Ascending aorta (tissue), 2 donors: ENCODE results near the gene PPP2R5D. TPM values are rescaled to one million over a fixed set of nuclear protein-coding genes. Genes with fewer than 3 reads are reported as not detected.

ENCODE experiments used
- DNase-seq, 2 donors: peaks; one replicate each; pipeline ENCODE4 v3.0.0-alpha.2; 2019; ENCODE audit warnings: low spot score in 2 of 2
- H3K27ac ChIP-seq, 2 donors: fragments of 200-600 bp; sonication (generic); one replicate each; pipeline ENCODE4 v1.5.1; 2016 to 2017; ENCODE audit warnings: mild to moderate bottlenecking in 1 of 2
- H3K27me3 ChIP-seq: fragments of 200-600 bp; sonication (generic); one replicate; pipeline ENCODE4 v1.5.1; 2017
- H3K36me3 ChIP-seq, 2 donors: fragments of 200-600 bp; sonication (generic); one replicate each; pipeline ENCODE4 v1.5.1; 2016
- H3K4me1 ChIP-seq, 2 donors: fragments of 200-600 bp; sonication (generic); one replicate each; pipeline ENCODE4 v1.5.1; 2016 to 2017; ENCODE audit warnings: mild to moderate bottlenecking in 1 of 2
- H3K4me3 ChIP-seq, 2 donors: fragments of 200-600 bp; sonication (generic); one replicate each; pipeline ENCODE4 v1.5.1; 2016 to 2017; ENCODE audit warnings: mild to moderate bottlenecking in 1 of 2
- H3K9me3 ChIP-seq, 2 donors: fragments of 200-600 bp; sonication (generic); one replicate each; pipeline ENCODE4 v1.5.1; 2016
- intact Hi-C: fragments of 100-400 bp; cut with DNase I; formaldehyde crosslinking; loops from one replicate; pipeline ENCODE4 v1.15.1; 2023
- total RNA-seq: library from RNA; depleted of rRNA; stranded (reverse); fragments of >200 nt; gene quantifications from one replicate; pipeline ENCODE4 v1.1.0, GENCODE V29; 2016
- TF ChIP-seq, protein P1 (sequence below), 3 experiments: fragments of 200-600 bp in 2 of 3; fragments of 450-650 bp in 1 of 3; sonication (generic) in 2 of 3; IDR thresholded peaks; one replicate each; pipeline ENCODE4 v1.5.1; 2016 to 2019; ENCODE audit warnings: antibody characterized with exemption in 3 of 3, mild to moderate bottlenecking in 1 of 3, moderate library complexity in 1 of 3

PPP2R5D gene
- total RNA-seq, 1 donor from 2014 or later = 27.7 TPM

DNA sequence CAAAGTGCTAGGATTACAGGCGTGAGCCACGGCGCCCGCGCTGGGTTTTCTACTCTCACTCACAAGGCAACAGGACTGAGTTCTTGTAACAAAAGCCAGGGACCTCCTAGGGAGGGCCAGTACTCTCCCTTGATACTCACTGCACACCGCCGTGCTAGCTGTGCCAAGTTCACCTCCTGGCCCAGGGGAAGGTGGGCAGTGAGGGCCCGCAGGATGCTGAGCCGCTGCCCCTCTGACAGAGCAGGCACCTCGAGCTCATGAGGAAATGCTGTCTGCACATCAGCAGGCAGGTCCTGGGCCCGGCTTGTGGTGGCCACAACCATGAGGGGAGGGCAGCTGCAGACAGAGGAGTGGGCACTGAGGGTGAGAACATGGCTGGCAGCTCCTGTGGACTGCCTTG is 17.1 kb upstream of the PPP2R5D start:
- DNase-seq = no peak
- TF ChIP-seq, protein P1, sequence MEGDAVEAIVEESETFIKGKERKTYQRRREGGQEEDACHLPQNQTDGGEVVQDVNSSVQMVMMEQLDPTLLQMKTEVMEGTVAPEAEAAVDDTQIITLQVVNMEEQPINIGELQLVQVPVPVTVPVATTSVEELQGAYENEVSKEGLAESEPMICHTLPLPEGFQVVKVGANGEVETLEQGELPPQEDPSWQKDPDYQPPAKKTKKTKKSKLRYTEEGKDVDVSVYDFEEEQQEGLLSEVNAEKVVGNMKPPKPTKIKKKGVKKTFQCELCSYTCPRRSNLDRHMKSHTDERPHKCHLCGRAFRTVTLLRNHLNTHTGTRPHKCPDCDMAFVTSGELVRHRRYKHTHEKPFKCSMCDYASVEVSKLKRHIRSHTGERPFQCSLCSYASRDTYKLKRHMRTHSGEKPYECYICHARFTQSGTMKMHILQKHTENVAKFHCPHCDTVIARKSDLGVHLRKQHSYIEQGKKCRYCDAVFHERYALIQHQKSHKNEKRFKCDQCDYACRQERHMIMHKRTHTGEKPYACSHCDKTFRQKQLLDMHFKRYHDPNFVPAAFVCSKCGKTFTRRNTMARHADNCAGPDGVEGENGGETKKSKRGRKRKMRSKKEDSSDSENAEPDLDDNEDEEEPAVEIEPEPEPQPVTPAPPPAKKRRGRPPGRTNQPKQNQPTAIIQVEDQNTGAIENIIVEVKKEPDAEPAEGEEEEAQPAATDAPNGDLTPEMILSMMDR (IDR thresholded peaks at IDR 0.05) = no peak
- Histone ChIP-seq H3K4me3 (no peak overlapping the region), H3K27ac (no peak overlapping the region), H3K9me3 (no peaks in the 10 kb centered on the region), H3K4me1 (no peaks in the 10 kb centered on the region), H3K27me3 (no peaks in the 10 kb centered on the region), H3K36me3 (peaks cover 40 to 59% of the 10 kb centered on the region in 2 donors)
- intact Hi-C loops = no loop called here

DNA sequence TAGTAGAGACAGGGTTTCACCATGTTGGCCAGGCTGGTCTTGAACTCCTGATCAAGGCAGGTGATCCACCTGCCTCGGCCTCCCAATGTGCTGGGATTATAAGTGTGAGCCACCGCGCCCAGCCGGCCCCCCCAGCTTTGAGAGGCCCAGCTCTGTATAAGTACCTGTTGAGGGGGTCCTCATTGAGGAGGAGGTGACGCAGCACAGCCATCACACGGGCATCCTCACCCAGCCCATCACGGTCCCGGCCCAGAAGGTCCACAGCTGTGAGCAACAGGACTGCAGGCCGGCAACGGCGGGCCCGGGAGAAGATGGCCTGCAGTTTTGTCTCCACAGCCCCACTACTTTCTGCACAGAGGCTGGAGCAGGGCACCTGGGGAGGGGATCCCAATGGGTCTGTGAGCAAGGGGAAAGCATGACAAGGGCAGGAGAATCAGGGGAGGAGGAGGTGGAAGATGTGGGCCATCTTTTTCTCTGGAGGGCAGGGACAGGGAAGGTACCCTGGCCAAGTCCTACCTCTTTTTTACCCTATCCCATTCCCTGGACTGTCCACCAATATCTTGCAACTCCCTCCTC is 16.2 kb upstream of the PPP2R5D start:
- TF ChIP-seq, protein P1 (IDR thresholded peaks at IDR 0.05) = no peak
- H3K36me3 ChIP-seq = peaks cover 40 to 58% of the 10 kb centered on the region in 2 donors
- DNase-seq = no peak
- no peak overlapping the region for H3K27ac ChIP-seq
- H3K9me3 ChIP-seq = no peaks in the 10 kb centered on the region
- no peaks in the 10 kb centered on the region for H3K4me1 ChIP-seq
- intact Hi-C loops = no loop called here
- H3K4me3 ChIP-seq = no peak overlapping the region
- H3K27me3 ChIP-seq = no peaks in the 10 kb centered on the region

DNA sequence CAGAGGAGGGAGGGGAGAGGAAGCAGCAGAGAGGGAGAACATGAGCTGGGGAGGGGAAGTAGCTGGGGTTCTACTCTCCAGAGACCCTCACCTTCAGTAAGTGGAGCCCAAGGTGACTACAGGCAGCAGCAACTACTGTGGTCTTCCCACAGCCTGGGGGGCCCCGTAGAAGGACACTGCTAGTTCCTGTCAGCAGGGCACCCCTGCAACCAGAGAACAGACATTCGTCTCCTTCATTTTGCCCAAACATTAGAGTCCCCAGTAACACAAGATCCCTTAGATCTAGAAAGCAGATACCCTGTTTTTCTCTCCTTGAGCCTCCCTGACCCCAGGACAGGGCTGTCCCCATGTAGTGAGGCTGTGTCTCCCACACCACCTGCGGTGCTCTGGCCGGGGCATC is 15.6 kb upstream of the PPP2R5D start:
- intact Hi-C loops = no loop called here
- peaks cover 34 to 58% of the 10 kb centered on the region in 2 donors for H3K36me3 ChIP-seq

DNA sequence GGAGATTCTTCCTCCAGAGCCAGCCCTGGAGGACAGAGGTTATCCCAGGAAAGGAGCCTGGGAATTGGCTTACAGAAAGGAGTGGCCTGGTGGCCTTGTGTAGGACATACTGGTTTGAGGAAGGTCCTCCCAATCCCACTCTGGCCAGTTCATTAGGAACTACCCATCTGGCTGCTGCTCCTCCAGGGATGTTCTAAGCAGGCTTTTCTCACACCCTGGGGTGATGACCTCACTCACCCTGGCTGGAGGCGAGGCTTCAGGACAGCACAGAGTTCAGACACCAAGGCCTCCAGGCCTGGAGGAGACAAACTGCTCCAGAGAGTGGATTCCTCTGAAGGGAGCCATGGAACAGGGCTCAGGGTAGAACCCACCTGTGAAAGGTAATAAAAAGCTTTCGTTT is 14.9 kb upstream of the PPP2R5D start:
- no peak overlapping the region for H3K27ac ChIP-seq
- no peaks in the 10 kb centered on the region for H3K4me1 ChIP-seq
- no peaks in the 10 kb centered on the region for H3K27me3 ChIP-seq
- intact Hi-C loops = no loop called here
- peaks cover 30 to 53% of the 10 kb centered on the region in 2 donors for H3K36me3 ChIP-seq
- H3K4me3 ChIP-seq = no peak overlapping the region
- TF ChIP-seq, protein P1 (IDR thresholded peaks at IDR 0.05) = no peak
- H3K9me3 ChIP-seq = no peaks in the 10 kb centered on the region
- no peak for DNase-seq

More for the DNA sequence above, 15.6 kb upstream of the PPP2R5D start:
- no peak overlapping the region for H3K4me3 ChIP-seq
- no peak for DNase-seq
- H3K9me3 ChIP-seq = no peaks in the 10 kb centered on the region
- no peaks in the 10 kb centered on the region for H3K4me1 ChIP-seq
- no peak overlapping the region for H3K27ac ChIP-seq
- no peaks in the 10 kb centered on the region for H3K27me3 ChIP-seq
- TF ChIP-seq, protein P1 (IDR thresholded peaks at IDR 0.05) = no peak

DNA sequence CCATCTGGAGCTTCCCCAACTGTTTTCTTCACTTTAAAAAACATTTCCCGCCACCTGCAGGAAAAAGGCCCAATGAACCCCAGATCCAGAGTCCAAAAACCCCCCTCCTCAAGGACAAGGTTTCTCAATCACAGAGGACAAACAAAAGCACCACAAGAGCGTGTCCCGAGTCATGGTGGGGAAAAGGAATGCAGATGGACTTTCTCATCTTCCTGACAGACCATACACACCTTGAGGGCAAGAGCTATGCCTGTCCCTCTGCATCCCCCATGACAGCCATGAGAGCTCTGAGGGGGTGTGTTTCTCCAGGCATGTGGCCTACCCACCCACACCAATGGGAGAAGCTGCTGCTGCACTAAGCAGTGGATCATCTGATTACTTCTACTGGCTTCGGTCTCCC is 14.4 kb upstream of the PPP2R5D start:
- peaks cover 25 to 48% of the 10 kb centered on the region in 2 donors for H3K36me3 ChIP-seq
- H3K9me3 ChIP-seq = no peaks in the 10 kb centered on the region
- no peak overlapping the region for H3K27ac ChIP-seq
- no peaks in the 10 kb centered on the region for H3K4me1 ChIP-seq
- intact Hi-C loops = no loop called here
- H3K4me3 ChIP-seq = no peak overlapping the region
- DNase-seq = no peak
- TF ChIP-seq, protein P1 (IDR thresholded peaks at IDR 0.05) = no peak
- H3K27me3 ChIP-seq = no peaks in the 10 kb centered on the region
